ENCODE data around the gene SLC35D1.
"Not testable (repeated sequence)": the region's sequence is repeated elsewhere in the genome, so short reads cannot be mapped to it uniquely, and the experiment has no call there.

The SLC35D1 gene

GRCh38 chr1:67053785-67054772 lies at the start of gene SLC35D1:
SLC35D1 (minus strand) TSS chr1:67054148; CDS start chr1:67054013, 135 bp downstream.
- DNase-seq: peak; percentile 85

- no peak for DNase-seq
These were observed 49.6 kb upstream of the SLC35D1 start for GRCh38 chr1:67103548-67103947.

GRCh38 chr1:67100833-67101232 lies 46.9 kb upstream of the SLC35D1 start:
- DNase-seq: no peak

- no peak for DNase-seq
These were observed 43.4 kb upstream of the SLC35D1 start for GRCh38 chr1:67097305-67097704.

- no peak for DNase-seq
These were observed 40.2 kb upstream of the SLC35D1 start for GRCh38 chr1:67094191-67094590.

GRCh38 chr1:67089685-67090208 lies 35.8 kb upstream of the SLC35D1 start:
- DNase-seq: no peak

GRCh38 chr1:67088440-67088839 lies 34.5 kb upstream of the SLC35D1 start:
- no peak for DNase-seq

GRCh38 chr1:67085326-67085725 lies 31.4 kb upstream of the SLC35D1 start:
- DNase-seq: no peak

- DNase-seq: no peak
These were observed 30.9 kb upstream of the SLC35D1 start for GRCh38 chr1:67084765-67085318.

- DNase-seq: no peak
These were observed 24.3 kb upstream of the SLC35D1 start for GRCh38 chr1:67078291-67078690.

- DNase-seq: no peak
These were observed 23.6 kb upstream of the SLC35D1 start for GRCh38 chr1:67077593-67077992.

- DNase-seq: no peak
These were observed 18.8 kb upstream of the SLC35D1 start for GRCh38 chr1:67072749-67073148.

- DNase-seq: not testable (repeated sequence)
These were observed 13.7 kb upstream of the SLC35D1 start for GRCh38 chr1:67067655-67068054.

GRCh38 chr1:67062412-67062811 lies 8.5 kb upstream of the SLC35D1 start:
- no peak for DNase-seq

- no peak for DNase-seq
These were observed 7.3 kb upstream of the SLC35D1 start for GRCh38 chr1:67061266-67061665.

- DNase-seq: no peak
These were observed 6.9 kb upstream of the SLC35D1 start for GRCh38 chr1:67060811-67061218.

- DNase-seq: no peak
These were observed 5.4 kb upstream of the SLC35D1 start for GRCh38 chr1:67059346-67059745.

GRCh38 chr1:67058761-67059160 lies 4.8 kb upstream of the SLC35D1 start:
- no peak for DNase-seq

- no peak for DNase-seq
These were observed 4.3 kb upstream of the SLC35D1 start for GRCh38 chr1:67058242-67058641.

GRCh38 chr1:67053535-67053784 lies 488 bp downstream of the SLC35D1 start:
- no peak for DNase-seq

- peak; percentile 22 for DNase-seq
These were observed 1.0 kb downstream of the SLC35D1 start for GRCh38 chr1:67052741-67053534.

GRCh38 chr1:67051196-67051595 lies 2.8 kb downstream of the SLC35D1 start:
- no peak for DNase-seq

GRCh38 chr1:67044631-67045270 lies 9.2 kb downstream of the SLC35D1 start:
- no peak for DNase-seq
